Measurements from ENCODE around the gene PKDCC. TPM values are rescaled to one million over a fixed set of nuclear protein-coding genes. Genes with fewer than 3 reads are reported as not detected.

PKDCC gene
- total and polyA plus RNA-seq, 2 experiments from 2014 or later, result 270 to 278 TPM

DNA sequence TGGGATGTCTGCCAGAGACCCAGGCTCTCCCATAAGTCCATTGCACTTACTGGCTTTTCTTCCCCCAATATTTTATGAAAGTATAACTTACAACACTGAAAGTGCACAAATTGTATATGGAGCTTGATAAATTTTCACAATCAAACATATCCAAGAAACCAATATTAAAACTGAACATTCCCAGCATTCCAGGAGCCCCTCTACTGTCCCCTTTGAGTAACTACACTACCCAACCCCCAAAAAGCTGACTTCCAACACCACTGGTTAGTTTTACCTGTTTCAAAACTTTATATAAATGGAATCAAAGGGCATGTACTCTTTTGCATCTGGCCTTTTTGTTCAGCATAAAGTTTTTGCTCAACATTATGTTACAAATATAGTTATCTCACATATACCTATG is 35.2 kb upstream of the PKDCC start:
- peaks cover 6% of the 10 kb centered on the region for H3K4me1 ChIP-seq (ENCODE audit: insufficient read depth)
- DNase-seq (ENCODE audit: low spot score), result no peak
- no peak overlapping the region for H2AFZ ChIP-seq
- no peak overlapping the region for H3K27ac ChIP-seq
- H3K4me2 ChIP-seq, result no peak overlapping the region
- H4K20me1 ChIP-seq (ENCODE audit: insufficient read depth, poor library complexity, severe bottlenecking), result no peaks in the 10 kb centered on the region
- H3K9me2 ChIP-seq (replicated peaks; ENCODE audit: insufficient read depth), result no peaks in the 10 kb centered on the region
- no peaks in the 10 kb centered on the region for H3K36me3 ChIP-seq (replicated peaks; ENCODE audit: insufficient read depth, low read depth)
- TF ChIP-seq, protein P1, sequence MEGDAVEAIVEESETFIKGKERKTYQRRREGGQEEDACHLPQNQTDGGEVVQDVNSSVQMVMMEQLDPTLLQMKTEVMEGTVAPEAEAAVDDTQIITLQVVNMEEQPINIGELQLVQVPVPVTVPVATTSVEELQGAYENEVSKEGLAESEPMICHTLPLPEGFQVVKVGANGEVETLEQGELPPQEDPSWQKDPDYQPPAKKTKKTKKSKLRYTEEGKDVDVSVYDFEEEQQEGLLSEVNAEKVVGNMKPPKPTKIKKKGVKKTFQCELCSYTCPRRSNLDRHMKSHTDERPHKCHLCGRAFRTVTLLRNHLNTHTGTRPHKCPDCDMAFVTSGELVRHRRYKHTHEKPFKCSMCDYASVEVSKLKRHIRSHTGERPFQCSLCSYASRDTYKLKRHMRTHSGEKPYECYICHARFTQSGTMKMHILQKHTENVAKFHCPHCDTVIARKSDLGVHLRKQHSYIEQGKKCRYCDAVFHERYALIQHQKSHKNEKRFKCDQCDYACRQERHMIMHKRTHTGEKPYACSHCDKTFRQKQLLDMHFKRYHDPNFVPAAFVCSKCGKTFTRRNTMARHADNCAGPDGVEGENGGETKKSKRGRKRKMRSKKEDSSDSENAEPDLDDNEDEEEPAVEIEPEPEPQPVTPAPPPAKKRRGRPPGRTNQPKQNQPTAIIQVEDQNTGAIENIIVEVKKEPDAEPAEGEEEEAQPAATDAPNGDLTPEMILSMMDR (IDR thresholded peaks at IDR 0.05; ENCODE audit: poor library complexity), result no peak
- TF ChIP-seq EZH2phosphoT487 (IDR thresholded peaks at IDR 0.05; ENCODE audit: low read depth, severe bottlenecking, unreplicated experiment) (no peak), EZH2 (IDR thresholded peaks at IDR 0.05; ENCODE audit: borderline replicate concordance) (no peak)
- no peaks in the 10 kb centered on the region for H3K79me2 ChIP-seq
- H3K27me3 ChIP-seq, result no peaks in the 10 kb centered on the region
- no peak overlapping the region for H3K4me3 ChIP-seq
- H3K9me3 ChIP-seq (ENCODE audit: low read depth), result no peaks in the 10 kb centered on the region

DNA sequence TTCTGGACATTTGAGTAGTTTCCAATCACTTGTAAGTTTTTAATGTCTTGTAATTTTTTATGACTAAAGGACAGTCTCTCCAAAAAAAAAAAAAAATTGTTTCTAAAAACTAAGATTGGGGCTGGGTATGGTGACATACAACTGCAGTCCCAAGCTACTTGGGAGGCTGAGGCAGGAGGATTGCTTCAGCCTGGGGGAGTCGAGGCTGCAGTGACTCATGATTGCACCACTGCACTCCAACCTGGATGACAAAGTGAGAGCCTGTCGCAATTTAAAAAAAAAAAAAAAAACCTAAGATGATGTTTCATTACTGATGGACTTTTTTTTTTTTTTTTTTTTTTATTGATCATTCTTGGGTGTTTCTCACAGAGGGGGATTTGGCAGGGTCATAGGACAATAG is 34.4 kb upstream of the PKDCC start:
- Histone ChIP-seq H2AFZ (no peak overlapping the region), H3K4me1 (ENCODE audit: insufficient read depth) (peaks cover 5% of the 10 kb centered on the region), H3K36me3 (replicated peaks; ENCODE audit: insufficient read depth, low read depth) (no peaks in the 10 kb centered on the region), H3K9me3 (ENCODE audit: low read depth) (no peaks in the 10 kb centered on the region), H3K27me3 (no peaks in the 10 kb centered on the region), H3K4me3 (no peak overlapping the region), H4K20me1 (ENCODE audit: insufficient read depth, poor library complexity, severe bottlenecking) (no peaks in the 10 kb centered on the region), H3K9me2 (replicated peaks; ENCODE audit: insufficient read depth) (no peaks in the 10 kb centered on the region), H3K79me2 (no peaks in the 10 kb centered on the region), H3K27ac (no peak overlapping the region), H3K4me2 (no peak overlapping the region)
- WGBS (ENCODE audit: low lambda C conversion rate, missing lambda C conversion rate), result 63% methylated on average over 2 of the region's 2 CpGs
- DNase-seq (ENCODE audit: low spot score), result no peak
- TF ChIP-seq EZH2phosphoT487 (IDR thresholded peaks at IDR 0.05; ENCODE audit: low read depth, severe bottlenecking, unreplicated experiment) (no peak), EZH2 (IDR thresholded peaks at IDR 0.05; ENCODE audit: borderline replicate concordance) (no peak)
- TF ChIP-seq, protein P1 (IDR thresholded peaks at IDR 0.05; ENCODE audit: poor library complexity), result no peak

DNA sequence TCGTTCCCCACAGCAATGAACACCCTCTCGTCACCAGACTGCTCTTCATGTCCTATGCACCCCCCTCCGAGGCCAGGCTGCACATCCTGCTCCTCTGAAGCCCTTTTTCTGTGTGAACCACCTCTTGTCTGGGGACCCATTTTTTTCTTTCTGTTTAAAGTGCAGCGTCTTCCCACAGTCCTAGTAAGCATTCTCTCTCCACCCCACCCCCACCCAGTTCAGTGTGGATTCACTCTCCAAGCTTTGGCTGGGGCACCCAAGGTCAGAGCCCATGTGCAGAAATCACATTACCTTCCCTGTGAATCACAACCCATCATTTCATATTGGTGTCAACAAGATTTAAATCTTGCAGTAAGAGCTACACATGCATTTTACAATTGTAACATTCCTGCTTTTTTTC is 26.4 kb upstream of the PKDCC start:
- Histone ChIP-seq H3K9me3 (ENCODE audit: low read depth) (no peaks in the 10 kb centered on the region), H3K79me2 (no peaks in the 10 kb centered on the region), H3K4me2 (peak overlapping the region; percentile 34), H3K9me2 (replicated peaks; ENCODE audit: insufficient read depth) (no peaks in the 10 kb centered on the region), H4K20me1 (ENCODE audit: insufficient read depth, poor library complexity, severe bottlenecking) (no peaks in the 10 kb centered on the region), H3K27me3 (no peaks in the 10 kb centered on the region), H3K4me3 (no peak overlapping the region), H3K36me3 (replicated peaks; ENCODE audit: insufficient read depth, low read depth) (no peaks in the 10 kb centered on the region), H3K4me1 (ENCODE audit: insufficient read depth) (peaks cover 13% of the 10 kb centered on the region), H3K27ac (peak overlapping the region; percentile 7), H2AFZ (no peak overlapping the region)
- peak; percentile 58 for DNase-seq (ENCODE audit: low spot score)
- WGBS (ENCODE audit: low lambda C conversion rate, missing lambda C conversion rate), result 48% methylated on average over 4 of the region's 4 CpGs
- no peak for TF ChIP-seq EZH2 (IDR thresholded peaks at IDR 0.05; ENCODE audit: borderline replicate concordance)
- TF ChIP-seq, protein P1 (IDR thresholded peaks at IDR 0.05; ENCODE audit: poor library complexity), result no peak
- TF ChIP-seq EZH2phosphoT487 (IDR thresholded peaks at IDR 0.05; ENCODE audit: low read depth, severe bottlenecking, unreplicated experiment), result no peak

DNA sequence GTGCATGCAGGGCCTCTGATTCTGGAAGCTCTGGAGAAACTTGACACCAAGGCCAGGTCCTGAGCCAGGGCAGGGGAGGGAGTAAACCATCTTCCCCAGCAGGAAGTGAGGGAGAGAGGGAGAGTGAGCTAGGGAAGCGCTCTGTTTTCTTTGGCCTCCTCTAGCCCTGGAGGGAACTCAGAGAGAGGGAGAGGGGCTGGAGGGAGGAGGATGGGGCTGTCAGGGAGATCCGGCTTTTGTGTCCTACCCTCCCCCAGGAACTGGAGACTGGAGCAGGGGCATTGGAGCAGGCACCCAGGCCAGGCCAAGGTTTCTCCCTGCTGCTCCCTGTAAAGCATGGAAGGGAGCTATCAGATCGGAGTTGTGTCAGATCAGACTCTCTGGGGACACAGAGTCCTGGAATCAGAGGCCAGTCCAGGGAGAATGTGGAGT is 22.7 kb upstream of the PKDCC start:
- H3K9me2 ChIP-seq (replicated peaks; ENCODE audit: insufficient read depth), result no peaks in the 10 kb centered on the region
- WGBS (ENCODE audit: low lambda C conversion rate, missing lambda C conversion rate), result 66% methylated on average over 3 of the region's 3 CpGs
- H3K4me2 ChIP-seq, result peak overlapping the region; percentile 37
- no peaks in the 10 kb centered on the region for H3K36me3 ChIP-seq (replicated peaks; ENCODE audit: insufficient read depth, low read depth)
- H3K4me3 ChIP-seq, result no peak overlapping the region
- H2AFZ ChIP-seq, result peak overlapping the region; percentile 55
- peak overlapping the region; percentile 69 for H3K27ac ChIP-seq
- H3K27me3 ChIP-seq, result no peaks in the 10 kb centered on the region
- H4K20me1 ChIP-seq (ENCODE audit: insufficient read depth, poor library complexity, severe bottlenecking), result no peaks in the 10 kb centered on the region
- peak; percentile 48 for DNase-seq (ENCODE audit: low spot score)
- no peaks in the 10 kb centered on the region for H3K9me3 ChIP-seq (ENCODE audit: low read depth)
- peaks cover 18% of the 10 kb centered on the region for H3K4me1 ChIP-seq (ENCODE audit: insufficient read depth)
- no peaks in the 10 kb centered on the region for H3K79me2 ChIP-seq
- TF ChIP-seq, protein P1 (IDR thresholded peaks at IDR 0.05; ENCODE audit: poor library complexity), result no peak
- no peak for TF ChIP-seq EZH2 (IDR thresholded peaks at IDR 0.05; ENCODE audit: borderline replicate concordance)
- no peak for TF ChIP-seq EZH2phosphoT487 (IDR thresholded peaks at IDR 0.05; ENCODE audit: low read depth, severe bottlenecking, unreplicated experiment)
